GM18520 (cell line): ENCODE results near the gene ZBTB20.

Experiments
- ATAC-seq: cut with Tn5 transposase; IDR thresholded peaks from one replicate; pipeline ENCODE4 v1.9.1; 2021; ENCODE audit not compliant: unreplicated experiment

The ZBTB20 gene

GRCh38 chr3:114644367-114644766 is 502.7 kb downstream of the ZBTB20 start:
- ATAC-seq: no peak

- ATAC-seq: no peak
Measured at GRCh38 chr3:114642951-114643741, 503.9 kb downstream of the ZBTB20 start.

DNA sequence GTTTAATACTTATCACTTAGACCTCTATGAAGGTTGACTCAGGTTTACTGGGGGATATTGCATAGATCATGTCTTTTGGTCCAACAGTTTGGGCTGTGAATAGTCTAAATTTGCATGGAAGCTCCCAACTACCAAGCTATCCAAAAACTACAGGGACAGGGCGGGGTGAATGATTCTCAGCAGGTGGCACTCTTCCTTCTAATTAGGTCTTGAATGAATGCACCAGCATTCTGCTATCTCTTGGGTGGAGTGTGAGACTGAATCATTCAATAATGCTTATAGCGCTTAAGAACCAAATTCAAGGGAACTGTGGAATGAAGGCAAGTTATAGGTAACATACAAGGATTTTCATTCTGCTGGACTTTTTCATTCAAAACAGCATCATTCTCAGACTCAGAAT is 507.0 kb downstream of the ZBTB20 start:
- ATAC-seq: no peak

DNA sequence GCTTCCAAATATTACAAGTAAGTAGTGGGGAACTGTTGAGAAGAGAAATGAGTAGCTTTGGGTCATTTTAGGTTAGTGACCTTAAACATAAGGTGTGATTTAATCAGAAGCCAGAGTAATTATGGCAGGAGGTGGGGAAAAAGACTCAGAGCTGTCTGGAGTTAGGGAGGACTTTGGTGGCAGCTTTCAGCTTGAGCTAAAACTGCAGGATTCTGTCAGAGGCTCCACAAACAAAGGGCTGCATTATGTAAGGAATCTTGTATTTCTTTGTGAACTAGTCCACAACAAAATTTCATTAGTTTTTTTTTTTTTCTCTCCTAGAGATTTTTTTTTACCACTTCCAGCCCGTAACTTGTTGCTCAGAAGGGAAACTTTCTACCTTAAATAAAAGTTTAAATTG is 507.9 kb downstream of the ZBTB20 start:
- ATAC-seq: no peak

GRCh38 chr3:114635878-114636277 is 511.2 kb downstream of the ZBTB20 start:
- no peak for ATAC-seq

DNA sequence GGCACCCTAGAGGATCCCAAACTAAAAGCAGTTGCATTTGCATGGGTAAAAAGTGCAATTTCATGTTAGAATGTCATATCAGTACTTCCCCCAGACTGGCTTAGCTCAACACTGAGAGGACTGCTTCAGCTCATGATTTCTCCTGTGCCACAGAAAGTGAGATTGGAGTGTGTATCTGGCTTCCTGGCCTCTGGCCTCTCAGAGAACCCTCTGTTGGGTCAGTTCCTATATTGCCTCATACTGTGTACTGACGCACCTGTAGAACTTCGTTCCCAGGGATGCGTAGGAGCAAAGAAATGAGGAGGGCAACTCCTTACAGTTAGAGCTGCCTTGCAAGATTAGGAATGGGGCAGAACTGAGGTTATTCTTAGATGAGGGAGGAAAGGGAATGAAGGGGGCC is 512.5 kb downstream of the ZBTB20 start:
- no peak for ATAC-seq

DNA sequence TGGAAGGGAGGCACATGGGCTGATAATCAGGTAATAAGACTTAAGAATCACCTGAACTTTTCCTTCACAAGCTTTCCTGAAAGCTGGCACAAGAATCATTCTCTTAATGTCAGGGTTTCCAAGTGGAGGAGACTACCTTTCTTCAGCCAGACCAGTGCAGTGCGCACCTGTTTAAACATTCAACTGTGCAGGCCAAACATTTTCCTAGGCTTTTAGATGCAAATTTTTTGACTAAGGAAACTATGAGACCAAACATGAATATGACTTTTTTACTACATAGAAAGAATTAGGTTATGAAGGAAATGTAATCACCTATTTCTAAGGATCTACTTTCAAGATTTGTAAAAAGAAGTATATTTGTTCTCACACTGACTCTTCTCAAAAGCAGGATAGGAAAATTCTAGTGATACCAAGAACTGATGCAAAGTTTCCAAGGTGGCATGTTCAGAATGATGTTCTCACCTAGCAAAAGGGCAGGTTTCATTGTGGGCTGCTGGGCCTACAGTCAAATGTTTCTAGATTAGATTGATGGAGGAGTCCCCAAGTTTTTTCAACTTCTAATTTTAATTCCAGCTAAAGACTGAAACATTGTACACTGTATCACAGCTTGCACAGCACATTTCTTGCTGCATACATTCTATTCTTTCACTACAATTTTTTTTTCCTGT is 514.2 kb downstream of the ZBTB20 start:
- no peak for ATAC-seq

DNA sequence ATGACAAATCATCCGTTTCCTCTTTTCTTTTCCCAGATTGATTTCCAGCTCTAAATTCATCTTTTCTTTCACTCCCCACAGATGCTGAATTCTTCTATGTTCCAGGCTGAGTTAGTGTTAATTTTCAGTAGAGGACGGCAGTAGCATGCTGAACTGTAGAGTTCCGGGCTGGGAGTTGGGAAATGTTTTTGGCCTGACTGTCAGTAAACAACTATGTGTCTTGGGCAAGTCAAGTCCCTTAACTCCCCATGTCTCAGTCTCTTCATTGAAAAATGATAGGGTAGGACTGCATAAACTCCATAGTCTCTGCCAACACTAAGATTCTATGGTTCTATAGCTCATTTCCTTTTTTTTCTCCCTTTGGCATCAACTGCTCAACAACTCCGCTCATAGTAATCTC is 519.3 kb downstream of the ZBTB20 start:
- ATAC-seq: no peak

DNA sequence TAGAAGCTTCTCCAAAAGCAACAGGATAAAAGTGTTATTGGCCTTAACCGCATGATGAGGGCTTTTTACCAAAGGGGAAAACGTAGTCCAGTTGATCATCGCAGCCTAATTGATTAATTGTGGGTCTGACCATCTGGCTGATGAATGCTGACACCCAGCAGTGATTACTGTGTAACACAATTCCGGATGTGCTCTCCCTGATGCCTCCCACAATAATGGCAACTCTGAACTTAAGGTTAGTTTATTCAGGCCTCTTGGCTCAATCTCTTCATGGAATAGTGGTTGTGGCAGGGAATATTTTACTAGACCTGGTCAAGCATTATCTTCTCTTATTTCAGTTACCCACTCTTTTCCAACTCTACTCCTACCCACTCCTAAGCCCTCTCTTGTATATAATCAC is 520.3 kb downstream of the ZBTB20 start:
- no peak for ATAC-seq

DNA sequence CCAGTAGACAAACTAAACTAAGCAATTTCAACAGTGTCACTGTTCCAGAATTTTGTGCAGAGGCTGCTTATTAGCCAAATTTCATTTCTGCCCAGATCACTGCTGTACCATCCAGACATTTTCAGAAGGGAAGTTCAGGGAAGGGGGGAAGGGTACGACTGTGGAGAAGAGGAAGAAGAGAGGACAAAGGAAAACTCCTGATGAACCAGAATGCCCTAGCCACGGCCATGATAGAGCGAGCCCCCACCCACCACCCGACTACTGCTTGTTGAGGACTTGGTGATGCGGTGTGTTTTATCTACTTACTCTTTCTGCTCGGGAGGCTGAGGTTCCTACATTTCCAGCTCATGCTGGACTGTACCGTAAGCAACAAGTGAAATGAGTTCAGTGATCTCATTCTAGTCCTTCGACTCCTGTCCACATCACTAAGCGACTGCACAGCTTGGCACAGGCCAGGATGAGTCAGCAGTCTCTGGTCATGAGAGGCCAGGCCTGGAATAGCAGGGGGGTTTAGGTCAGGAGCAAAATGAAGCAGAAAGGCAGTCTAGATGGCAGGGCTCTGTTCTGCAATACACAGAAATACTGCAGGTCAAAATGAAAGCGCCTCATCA is 522.4 kb downstream of the ZBTB20 start:
- ATAC-seq: no peak

DNA sequence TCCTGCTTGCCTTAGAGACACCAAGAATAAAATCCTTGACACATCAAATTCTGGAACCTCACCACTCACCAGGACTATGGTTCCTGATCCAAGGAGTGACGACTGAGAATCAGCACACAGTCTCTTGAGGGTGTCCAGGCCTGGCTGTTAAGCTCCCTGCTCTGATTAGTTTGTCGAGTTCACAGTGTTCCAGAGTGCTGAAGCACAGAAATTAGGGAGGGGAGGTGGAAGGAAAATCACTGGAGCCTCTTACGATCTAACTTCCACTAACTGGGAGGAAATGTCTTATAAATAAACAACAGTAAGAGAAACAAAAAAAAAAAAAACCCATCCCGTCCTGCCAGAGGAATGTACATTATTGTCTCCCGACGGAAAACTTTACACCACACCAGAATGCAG is 523.0 kb downstream of the ZBTB20 start:
- no peak for ATAC-seq

- no peak for ATAC-seq
Measured at GRCh38 chr3:114623420-114624046, 523.6 kb downstream of the ZBTB20 start.

GRCh38 chr3:114622001-114622400 is 525.1 kb downstream of the ZBTB20 start:
- ATAC-seq: no peak

GRCh38 chr3:114619771-114620170 is 527.3 kb downstream of the ZBTB20 start:
- no peak for ATAC-seq

DNA sequence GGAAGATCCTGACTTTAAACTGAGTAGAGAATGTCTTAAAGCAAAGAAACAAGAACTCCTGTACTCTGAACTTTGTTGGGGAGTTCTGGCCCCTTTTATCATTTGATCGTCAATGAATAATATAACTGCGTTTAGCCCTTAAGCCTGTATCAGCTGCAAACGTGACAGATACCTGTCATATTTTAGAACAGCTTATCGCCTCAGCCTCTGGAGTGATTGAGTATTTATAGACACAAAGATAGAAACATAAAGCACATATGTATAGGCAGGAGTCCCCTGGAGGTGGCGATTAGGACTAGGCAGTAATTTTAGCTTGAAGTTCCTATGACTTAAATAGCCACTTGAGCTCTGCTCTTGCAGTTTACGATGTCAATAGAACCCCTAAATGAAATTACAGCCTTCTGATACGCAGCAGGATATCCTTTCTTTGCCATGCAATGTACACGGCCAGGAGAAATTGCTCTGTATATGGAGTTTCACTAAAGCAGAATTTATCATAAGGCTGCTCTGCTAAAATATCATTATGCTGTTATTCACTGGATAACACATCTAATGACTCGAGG is 531.5 kb downstream of the ZBTB20 start:
- no peak for ATAC-seq

DNA sequence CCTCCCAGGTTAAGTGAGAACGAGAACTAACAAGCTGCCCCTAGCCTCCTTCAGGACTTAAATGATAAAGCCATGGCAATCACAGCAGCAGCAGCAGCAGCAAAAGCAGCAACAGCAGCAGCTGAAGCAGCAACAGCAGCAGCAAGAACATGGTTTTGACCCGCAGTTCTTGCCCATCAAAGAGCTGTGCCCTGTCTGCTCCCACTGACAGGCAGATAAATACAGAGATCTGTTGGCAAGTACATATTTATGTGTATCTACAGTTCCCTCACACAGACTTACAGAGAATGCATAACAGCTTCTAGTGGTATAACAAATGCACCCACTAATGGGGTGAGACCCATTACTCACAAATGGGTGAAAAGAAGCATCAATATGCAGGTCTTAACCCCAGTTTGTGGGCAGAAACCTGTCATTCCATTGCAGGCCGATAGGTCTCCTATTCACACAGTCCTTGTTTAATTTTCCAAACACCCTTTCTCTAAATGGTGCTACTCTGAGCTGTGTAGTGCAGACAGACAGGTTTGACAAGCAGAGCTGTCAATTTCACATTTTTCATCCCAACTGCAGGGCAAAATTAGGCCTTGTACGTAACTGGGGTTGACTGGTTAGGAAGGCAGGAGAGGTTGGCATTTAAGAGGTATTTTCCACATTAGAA is 537.0 kb downstream of the ZBTB20 start:
- ATAC-seq: no peak

GRCh38 chr3:114608293-114608692 is 538.8 kb downstream of the ZBTB20 start:
- no peak for ATAC-seq

DNA sequence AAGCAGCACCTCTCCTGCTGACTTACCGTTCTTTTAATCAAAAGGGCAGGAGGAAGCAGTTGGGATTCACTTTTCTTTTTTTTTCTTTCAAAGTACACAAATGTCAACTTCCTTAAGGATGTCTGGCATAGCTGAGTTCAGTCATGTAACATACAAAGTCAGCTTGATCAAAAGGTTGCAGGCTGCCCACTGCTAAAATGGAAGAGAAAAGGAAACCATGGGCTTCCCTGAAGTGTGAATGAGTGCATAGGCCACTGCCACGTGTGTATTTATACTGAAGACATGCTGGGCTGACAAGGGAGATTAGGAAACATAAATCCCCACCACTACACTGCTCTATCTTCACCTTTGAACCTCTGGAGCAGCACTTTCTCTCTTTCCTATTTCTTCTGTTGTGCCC is 540.8 kb downstream of the ZBTB20 start:
- no peak for ATAC-seq

DNA sequence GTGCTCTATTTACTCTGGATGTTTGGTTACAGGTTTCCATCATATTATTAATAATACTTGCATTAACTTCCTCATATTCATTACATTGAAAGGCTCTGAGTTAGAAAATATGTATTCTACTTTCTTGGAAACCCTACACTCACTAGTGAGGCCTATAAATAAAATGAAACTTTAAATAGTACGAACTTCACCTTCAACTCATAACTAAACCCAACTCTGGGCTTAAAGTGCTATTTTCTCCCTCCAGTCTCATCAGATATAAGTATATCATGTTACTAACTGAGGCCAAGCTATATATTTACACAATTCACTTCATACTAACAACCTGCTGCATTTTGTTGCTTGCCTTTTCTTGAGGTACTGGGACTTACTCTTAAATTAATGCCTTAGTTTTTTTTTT is 546.5 kb downstream of the ZBTB20 start:
- ATAC-seq: no peak

DNA sequence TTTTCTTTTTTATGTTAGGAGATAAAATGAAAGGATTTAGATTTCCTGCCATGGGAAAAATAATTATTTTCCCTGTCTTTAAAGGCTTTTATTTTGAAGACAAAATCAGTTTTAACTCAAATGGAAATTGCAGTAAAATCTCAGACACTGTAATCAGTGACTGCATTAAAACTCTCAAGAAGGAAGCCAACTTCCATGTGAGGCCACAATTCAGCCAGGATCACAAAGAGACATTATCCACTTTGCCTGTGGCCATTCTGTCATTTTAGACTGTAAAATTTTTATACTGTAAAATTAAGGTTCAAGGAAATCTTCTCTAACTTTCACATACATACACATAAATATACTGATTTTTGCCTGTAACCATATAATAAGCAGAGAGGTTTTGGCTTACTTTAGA is 549.2 kb downstream of the ZBTB20 start:
- ATAC-seq: no peak

DNA sequence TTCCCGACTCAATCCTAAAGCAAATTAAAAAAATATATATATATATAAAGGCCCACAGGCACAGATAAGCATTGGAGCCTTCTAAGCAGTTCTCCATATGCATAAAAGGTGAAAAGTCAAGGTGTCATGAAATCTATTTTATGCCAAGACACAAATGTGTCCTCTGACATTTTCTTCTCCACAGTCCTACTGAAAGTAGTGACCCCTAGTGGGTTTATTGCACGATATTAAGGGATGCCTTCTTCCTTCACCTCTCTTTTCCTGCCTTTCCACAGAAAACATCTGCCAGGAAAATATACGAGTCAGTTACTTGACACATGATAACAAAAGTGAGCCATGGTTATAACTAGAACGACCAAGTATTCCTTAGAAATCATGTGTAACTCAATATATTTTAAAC is 550.1 kb downstream of the ZBTB20 start:
- ATAC-seq: no peak
